ENCODE measurements around the gene FAM163A.

The FAM163A gene

DNA sequence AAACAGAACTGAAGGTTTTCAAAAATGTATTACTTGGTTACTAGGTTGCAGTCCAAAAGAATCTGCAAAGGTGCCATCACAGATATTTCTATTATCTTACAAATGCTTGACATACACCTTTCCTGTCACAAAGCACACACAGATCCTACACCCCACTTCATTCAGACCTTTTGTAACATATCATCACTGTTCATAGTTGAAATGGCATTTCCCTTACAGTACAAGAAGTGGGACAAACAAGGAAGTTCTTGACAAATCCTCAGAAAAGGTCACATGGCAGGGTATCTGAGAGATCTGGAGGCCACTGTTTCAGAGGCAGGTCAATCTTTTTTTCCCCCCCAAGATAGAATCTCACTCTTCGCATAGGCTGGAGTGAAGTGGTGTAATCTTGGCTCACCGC lies 113.2 kb downstream of the FAM163A start:
- Mint-ChIP-seq H3K27me3 (ENCODE audit: low read depth) (no peaks in the 10 kb centered on the region), H3K4me3 (no peak overlapping the region), H3K36me3 (ENCODE audit: low read depth) (peaks cover 25% of the 10 kb centered on the region), H3K9me3 (no peaks in the 10 kb centered on the region), H3K27ac (no peak overlapping the region), H3K4me1 (ENCODE audit: low read depth) (peaks cover 5% of the 10 kb centered on the region)

DNA sequence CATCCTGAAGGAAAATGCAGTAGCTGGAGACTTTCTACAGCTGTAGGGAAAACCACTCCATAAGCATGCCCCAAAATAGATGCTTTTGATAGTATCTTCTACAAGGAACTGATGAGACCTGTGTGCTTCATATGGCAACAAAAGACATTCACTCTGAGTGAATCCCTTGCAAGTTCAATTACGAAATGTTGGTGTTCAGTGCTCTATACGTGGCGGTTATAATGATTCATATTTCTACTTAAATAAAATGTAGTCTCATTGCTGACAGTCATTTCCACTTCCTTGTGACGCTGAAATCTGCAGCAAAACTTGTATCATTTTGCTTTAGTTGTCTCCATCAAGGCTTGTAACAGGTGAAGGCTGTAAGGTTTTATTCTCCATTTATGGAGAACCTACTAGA lies 113.9 kb downstream of the FAM163A start:
- no peaks in the 10 kb centered on the region for H3K27me3 Mint-ChIP-seq (ENCODE audit: low read depth)
- peaks cover 23% of the 10 kb centered on the region for H3K36me3 Mint-ChIP-seq (ENCODE audit: low read depth)
- no peaks in the 10 kb centered on the region for H3K9me3 Mint-ChIP-seq
- no peak overlapping the region for H3K27ac Mint-ChIP-seq
- H3K4me1 Mint-ChIP-seq (ENCODE audit: low read depth), result peaks cover 8% of the 10 kb centered on the region
- no peak overlapping the region for H3K4me3 Mint-ChIP-seq

DNA sequence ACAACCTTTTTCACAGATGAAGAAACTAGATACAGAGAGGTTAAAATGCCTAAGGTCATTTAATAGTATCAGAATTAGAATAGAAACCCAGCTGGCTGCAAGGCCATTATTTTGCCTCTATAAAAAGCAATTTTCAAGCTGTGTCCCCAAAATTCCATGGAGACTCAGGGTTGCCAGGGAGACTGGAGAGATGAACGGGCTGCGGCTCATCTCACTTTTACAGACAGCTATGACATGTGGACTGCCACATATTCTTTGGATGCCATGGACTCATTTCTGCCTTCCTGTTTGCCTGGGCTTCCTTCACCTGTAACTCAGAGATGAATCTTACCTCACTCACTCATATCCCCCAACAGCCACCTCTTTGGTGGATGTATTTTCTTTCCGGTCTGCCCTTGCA lies 117.6 kb downstream of the FAM163A start:
- no peak overlapping the region for H3K27ac Mint-ChIP-seq
- H3K36me3 Mint-ChIP-seq (ENCODE audit: low read depth), result peaks cover 28% of the 10 kb centered on the region
- H3K4me3 Mint-ChIP-seq, result no peak overlapping the region
- H3K4me1 Mint-ChIP-seq (ENCODE audit: low read depth), result peaks cover 6% of the 10 kb centered on the region
- H3K9me3 Mint-ChIP-seq, result no peaks in the 10 kb centered on the region
- no peaks in the 10 kb centered on the region for H3K27me3 Mint-ChIP-seq (ENCODE audit: low read depth)

GRCh38 chr1:179865377-179865776 lies 122.3 kb downstream of the FAM163A start:
- Mint-ChIP-seq H3K36me3 (ENCODE audit: low read depth) (peaks cover 24% of the 10 kb centered on the region), H3K27ac (no peak overlapping the region), H3K27me3 (ENCODE audit: low read depth) (no peaks in the 10 kb centered on the region), H3K9me3 (no peaks in the 10 kb centered on the region), H3K4me3 (no peak overlapping the region), H3K4me1 (ENCODE audit: low read depth) (peaks cover 6% of the 10 kb centered on the region)
